Suppressor macrophage (primary cell): ENCODE results near the gene PRRC2B.
"Not testable (repeated sequence)": the region's sequence is repeated elsewhere in the genome, so short reads cannot be mapped to it uniquely, and the experiment has no call there.

Experiments
- DNase-seq, 4 experiments: peaks; one replicate each; pipeline ENCODE4 v3.0.0-alpha.2; 2020 to 2022

Gene PRRC2B

DNA sequence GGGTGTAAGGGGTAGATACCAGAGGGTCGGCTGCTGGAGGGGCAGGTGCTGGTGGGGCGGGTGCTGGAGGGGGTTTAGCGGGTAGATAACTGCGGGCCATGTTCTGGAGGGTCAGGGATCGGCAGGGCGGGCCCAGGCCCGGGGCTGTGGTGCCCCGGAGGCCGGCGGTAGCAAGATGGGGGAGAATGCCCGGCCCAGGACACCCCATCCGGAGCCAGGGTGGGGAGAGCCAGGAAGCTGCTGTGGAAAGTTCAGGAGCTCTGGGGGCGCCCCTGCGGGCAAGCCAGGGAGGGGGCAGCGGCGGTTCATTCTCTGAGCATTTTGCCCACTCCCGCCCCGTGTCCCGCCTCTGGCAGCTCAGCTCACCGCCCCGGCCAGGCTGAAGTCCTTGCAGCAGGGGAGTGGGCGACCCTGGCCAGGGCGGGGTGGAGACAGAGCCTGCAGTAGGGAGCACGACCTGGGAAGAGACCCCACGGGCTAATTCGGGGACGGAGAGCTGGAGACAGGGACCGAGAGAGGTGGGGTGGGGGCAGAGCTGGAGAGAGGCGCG lies 152.0 kb downstream of the PRRC2B start:
- no peak for DNase-seq

DNA sequence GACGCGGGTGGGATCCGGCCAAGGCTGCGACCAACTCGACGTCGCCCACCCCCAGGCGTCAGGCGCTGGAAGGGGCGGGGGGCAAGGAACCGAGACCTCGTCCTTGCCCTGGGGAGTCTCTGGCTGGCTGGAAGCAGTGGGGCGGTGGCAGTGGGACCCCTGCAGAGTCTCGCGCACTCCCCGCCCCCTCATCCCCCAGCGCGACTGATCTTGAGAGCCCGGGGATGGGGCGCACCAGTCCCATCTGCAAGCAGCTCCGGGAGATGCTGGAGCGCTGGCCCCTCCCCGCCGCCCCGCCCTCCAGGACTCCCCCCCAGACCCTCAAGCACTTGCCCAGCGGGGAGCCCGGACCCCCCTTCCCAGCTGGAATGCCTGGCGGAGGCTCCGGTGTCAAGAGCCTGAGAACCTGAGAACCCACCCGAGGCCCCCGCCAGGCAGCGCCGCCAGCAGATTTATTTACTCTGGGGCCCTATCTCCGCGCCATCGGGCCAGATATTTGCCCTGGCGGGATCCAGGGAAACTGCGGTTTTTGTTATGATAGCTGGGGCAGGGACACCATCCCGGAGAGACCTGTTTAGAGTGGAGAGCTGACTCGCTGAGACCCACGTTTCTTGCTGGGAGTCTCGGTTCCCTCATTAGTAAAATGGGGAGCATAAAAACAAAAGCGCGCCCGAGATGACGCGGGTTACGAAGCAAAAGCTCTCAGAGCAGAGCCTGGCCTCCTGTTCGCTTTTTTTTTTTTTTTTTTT lies 152.6 kb downstream of the PRRC2B start:
- no peak for DNase-seq

DNA sequence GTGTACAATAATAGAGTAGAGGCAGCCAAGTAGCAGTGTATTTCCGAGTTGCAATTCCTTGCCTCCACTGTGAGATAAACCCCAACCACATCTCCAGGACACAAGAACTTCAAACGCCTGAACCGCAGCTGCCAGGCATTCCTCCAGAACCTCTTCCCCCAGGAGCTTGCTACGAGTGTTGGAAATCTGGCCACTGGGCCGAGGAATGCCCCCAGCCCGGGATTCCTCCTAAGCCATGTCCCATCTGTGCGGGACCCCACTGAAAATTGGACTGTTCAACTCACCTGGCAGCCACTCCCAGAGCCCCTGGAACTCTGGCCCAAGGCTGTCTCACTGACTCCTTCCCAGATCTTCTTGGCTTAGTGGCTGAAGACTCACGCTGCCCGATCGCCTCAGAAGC lies 155.3 kb downstream of the PRRC2B start:
- not testable (repeated sequence) for DNase-seq
